ENCODE data around the gene CAP2.
"Not testable (repeated sequence)": the region's sequence is repeated elsewhere in the genome, so short reads cannot be mapped to it uniquely, and the experiment has no call there.

The CAP2 gene

DNA sequence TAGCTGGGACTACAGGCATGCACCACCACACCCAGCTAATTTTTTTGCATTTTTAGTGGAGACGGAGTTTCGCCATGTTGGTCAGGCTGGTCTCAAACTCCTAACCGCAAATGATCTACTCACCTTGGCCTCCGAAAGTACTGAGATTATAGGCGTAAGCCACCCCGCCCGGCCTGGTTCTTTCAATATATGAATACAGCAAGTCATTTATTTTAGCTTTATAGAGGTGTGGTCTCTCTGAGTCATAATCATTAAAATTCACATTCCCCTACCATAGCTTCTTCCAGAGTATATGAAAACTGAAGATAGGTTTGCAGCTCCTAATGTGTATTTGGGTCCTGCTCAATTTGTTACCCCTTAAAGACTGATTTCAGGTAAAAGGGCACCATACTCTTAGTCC, 118.2 kb downstream of the CAP2 start:
- DNase-seq (ENCODE audit: low spot score): no peak
- in situ Hi-C loops (cut with MboI; ENCODE audit: low pct_unique_long_range_greater_than_20kb, low sequenced_read_pairs, unreplicated experiment): no loop called here
- TF ChIP-seq, protein P1, sequence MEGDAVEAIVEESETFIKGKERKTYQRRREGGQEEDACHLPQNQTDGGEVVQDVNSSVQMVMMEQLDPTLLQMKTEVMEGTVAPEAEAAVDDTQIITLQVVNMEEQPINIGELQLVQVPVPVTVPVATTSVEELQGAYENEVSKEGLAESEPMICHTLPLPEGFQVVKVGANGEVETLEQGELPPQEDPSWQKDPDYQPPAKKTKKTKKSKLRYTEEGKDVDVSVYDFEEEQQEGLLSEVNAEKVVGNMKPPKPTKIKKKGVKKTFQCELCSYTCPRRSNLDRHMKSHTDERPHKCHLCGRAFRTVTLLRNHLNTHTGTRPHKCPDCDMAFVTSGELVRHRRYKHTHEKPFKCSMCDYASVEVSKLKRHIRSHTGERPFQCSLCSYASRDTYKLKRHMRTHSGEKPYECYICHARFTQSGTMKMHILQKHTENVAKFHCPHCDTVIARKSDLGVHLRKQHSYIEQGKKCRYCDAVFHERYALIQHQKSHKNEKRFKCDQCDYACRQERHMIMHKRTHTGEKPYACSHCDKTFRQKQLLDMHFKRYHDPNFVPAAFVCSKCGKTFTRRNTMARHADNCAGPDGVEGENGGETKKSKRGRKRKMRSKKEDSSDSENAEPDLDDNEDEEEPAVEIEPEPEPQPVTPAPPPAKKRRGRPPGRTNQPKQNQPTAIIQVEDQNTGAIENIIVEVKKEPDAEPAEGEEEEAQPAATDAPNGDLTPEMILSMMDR (IDR thresholded peaks at IDR 0.05; ENCODE audit: extremely low read depth, insufficient read depth, missing control alignments): no peak

DNA sequence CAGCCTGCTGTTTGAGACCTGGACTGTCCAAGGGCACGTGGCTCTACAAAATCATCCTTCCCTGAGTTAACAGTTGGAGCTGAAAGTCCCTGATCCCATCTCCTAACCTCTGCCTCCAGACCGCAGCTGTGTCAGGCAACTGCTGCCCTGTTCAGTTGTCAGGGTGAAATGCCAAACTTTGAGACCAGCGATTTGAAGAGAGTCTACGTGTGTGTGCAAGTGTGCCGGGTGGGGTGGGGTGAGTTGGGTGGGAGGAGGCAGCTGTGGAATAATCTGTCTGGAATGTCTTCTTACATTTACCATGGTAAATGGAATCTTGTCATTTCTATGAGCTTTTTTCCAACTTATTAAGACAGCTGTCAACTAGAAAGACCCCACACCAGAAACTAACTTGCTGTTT, 125.7 kb downstream of the CAP2 start:
- DNase-seq (ENCODE audit: low spot score): no peak
- in situ Hi-C loops (cut with MboI; ENCODE audit: low pct_unique_long_range_greater_than_20kb, low sequenced_read_pairs, unreplicated experiment): no loop called here
- TF ChIP-seq, protein P1 (IDR thresholded peaks at IDR 0.05; ENCODE audit: extremely low read depth, insufficient read depth, missing control alignments): no peak

DNA sequence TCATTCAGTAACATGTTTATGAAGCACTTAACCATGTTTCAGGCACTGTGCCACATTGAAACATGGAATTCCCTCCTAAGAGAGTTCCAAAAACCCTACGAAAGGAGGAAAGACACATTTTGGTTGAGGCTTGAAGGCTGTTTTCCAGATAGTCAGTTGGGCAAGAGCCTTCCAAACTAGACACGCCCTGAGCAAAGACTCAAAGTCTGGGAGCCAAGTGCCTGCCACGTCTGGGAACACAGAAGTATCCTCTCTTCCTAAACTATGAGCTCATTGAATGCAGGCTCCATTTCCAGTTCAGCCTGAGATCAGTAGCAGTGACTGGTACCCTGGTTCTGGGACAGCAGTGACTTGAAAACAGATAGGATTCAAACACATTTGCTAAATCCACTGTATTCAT, 132.2 kb downstream of the CAP2 start:
- DNase-seq (ENCODE audit: low spot score): no peak
- TF ChIP-seq, protein P1 (IDR thresholded peaks at IDR 0.05; ENCODE audit: extremely low read depth, insufficient read depth, missing control alignments): no peak
- in situ Hi-C loops (cut with MboI; ENCODE audit: low pct_unique_long_range_greater_than_20kb, low sequenced_read_pairs, unreplicated experiment): no loop called here

DNA sequence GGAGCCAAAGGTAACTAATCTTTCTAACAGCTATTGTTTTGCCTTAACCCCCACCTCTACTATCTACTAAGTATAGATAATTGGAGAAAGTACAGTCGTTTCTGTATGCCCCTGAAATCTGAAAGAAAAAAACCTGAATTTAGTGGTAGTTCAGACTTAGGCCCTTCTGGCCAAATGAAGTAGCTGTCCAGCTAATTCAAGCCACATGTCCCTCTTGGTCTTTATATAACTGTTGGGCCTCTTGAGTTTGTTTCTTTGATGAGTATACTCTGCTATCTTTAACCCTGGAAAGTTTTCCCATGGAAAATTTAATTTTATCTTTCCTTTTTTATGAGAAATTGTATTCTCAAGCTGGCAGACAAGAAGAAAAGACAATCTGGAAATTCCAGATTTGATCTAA, 133.7 kb downstream of the CAP2 start:
- no peak for DNase-seq (ENCODE audit: low spot score)
- in situ Hi-C loops (cut with MboI; ENCODE audit: low pct_unique_long_range_greater_than_20kb, low sequenced_read_pairs, unreplicated experiment): no loop called here
- TF ChIP-seq, protein P1 (IDR thresholded peaks at IDR 0.05; ENCODE audit: extremely low read depth, insufficient read depth, missing control alignments): no peak

DNA sequence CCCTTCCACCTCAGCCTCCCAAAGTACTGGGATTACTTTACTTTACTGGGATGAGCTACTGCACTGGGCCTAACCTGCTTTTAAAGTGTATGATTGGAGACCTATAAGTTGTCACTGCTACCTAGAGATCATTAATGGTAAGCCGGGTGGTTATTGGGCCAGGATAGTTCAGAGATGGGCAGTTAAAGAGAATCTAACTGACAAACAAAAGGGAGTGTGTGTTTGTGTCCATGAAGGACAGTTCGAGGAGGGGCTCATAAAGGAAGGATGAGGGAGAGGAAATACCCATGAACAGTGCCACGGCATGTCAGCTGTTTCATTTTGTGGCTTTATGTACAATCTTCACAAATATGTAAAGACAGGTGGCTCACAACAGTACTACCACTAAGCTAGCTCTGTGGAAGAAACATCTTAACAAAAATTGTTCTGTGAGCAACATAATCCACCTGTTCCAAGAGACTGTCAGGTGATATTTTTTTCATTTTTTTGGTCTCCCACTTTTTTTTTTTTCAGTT, 137.0 kb downstream of the CAP2 start:
- in situ Hi-C loops (cut with MboI; ENCODE audit: low pct_unique_long_range_greater_than_20kb, low sequenced_read_pairs, unreplicated experiment): no loop called here
- TF ChIP-seq, protein P1 (IDR thresholded peaks at IDR 0.05; ENCODE audit: extremely low read depth, insufficient read depth, missing control alignments): no peak

DNA sequence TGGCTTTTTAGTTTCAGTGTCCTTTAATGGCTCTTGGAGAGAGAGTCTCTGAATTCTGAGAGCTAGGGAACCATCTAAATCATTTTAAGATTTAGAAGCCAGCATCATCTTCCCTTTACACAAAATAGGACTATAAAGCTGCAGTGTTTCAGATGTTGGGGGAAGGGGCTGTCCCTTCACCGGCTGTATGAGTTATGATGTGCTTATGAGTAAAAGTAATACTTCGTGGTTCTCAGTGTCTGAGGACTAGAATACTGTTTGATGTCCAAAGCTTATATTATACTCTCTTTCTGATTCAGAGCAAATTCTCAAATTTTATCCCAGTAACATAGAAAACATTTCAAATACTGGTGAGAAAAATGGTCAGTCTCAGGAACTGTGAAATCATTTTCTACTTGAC, 143.2 kb downstream of the CAP2 start:
- peak; percentile 49 for DNase-seq (ENCODE audit: low spot score)
- TF ChIP-seq, protein P1 (IDR thresholded peaks at IDR 0.05; ENCODE audit: extremely low read depth, insufficient read depth, missing control alignments): no peak
- in situ Hi-C loops (cut with MboI; ENCODE audit: low pct_unique_long_range_greater_than_20kb, low sequenced_read_pairs, unreplicated experiment): no loop called here

More for the DNA sequence above, 137.0 kb downstream of the CAP2 start:
- no peak for DNase-seq (ENCODE audit: low spot score)

DNA sequence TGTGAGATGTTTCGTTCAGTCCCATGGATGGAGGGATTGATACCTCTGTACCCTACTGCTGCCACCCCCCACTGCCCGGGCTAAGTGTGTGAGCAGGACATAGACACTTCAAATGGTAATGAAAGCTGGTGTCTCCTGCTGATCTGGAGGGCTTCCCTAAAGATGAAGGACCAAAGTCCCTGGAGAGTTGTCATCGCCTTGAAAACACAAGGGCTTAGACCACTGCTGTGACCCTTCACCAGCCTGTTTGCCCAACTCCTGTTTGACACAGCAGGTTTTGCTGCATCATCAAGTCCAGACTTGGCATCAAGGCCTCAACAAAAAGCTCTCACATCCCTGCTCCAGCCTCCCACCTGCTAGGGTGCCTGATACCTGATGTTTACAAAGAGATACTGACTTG, 148.8 kb downstream of the CAP2 start:
- no peak for DNase-seq (ENCODE audit: low spot score)
- in situ Hi-C loops (cut with MboI; ENCODE audit: low pct_unique_long_range_greater_than_20kb, low sequenced_read_pairs, unreplicated experiment): no loop called here
- TF ChIP-seq, protein P1 (IDR thresholded peaks at IDR 0.05; ENCODE audit: extremely low read depth, insufficient read depth, missing control alignments): no peak

DNA sequence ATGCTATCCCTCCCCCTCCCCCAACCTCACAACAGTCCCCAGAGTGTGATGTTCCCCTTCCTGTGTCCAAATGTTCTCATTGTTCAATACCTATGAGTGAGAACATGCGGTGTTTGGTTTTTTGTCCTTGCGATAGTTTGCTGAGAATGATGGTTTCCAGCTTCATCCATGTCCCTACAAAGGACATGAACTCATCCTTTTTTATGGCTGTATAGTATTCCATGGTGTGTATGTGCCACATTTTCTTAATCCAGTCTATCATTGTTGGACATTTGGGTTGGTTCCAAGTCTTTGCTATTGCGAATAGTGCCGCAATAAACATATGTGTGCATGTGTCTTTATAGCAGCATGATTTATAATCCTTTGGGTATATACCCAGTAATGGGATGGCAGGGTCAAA, 152.3 kb downstream of the CAP2 start:
- in situ Hi-C loops (cut with MboI; ENCODE audit: low pct_unique_long_range_greater_than_20kb, low sequenced_read_pairs, unreplicated experiment); DNase-seq (ENCODE audit: low spot score): not testable (repeated sequence)

Measured in GM13977 (cell line).